MG63 (cell line): ENCODE results near the gene TRPC4AP. TPM values are rescaled to one million over a fixed set of nuclear protein-coding genes. Genes with fewer than 3 reads are reported as not detected.
A peak's percentile ranks its signal among the peaks of the same experiment; 100 is the strongest.

Experiments
- DNase-seq: peaks from one replicate; pipeline ENCODE4 v3.0.0-alpha.2; 2020
- H3K27me3 ChIP-seq: fragments of 250-450 bp; sonication (Bioruptor Pico); 2 replicates; pipeline ENCODE4 v1.5.1; 2020; ENCODE audit warnings: mild to moderate bottlenecking, moderate library complexity
- H3K36me3 ChIP-seq: fragments of 250-450 bp; sonication (Bioruptor Pico); 2 replicates; pipeline ENCODE4 v1.5.1; 2020; ENCODE audit warnings: mild to moderate bottlenecking, moderate library complexity
- H3K4me3 ChIP-seq: fragments of 250-450 bp; sonication (Bioruptor Pico); 2 replicates; pipeline ENCODE4 v1.5.1; 2020; ENCODE audit warnings: mild to moderate bottlenecking, moderate library complexity
- H3K9me3 ChIP-seq: fragments of 250-450 bp; sonication (Bioruptor Pico); 2 replicates; pipeline ENCODE4 v1.5.1; 2020; ENCODE audit warnings: mild to moderate bottlenecking, moderate library complexity
- total RNA-seq: library from RNA; depleted of rRNA; stranded (reverse); fragments of >200 nt; shearing (Covaris generic); gene quantifications from 2 replicates; pipeline ENCODE4 v1.2.3, GENCODE V29; 2014; ENCODE audit warnings: low replicate concordance

The TRPC4AP gene
- total RNA-seq, 1 experiment from 2014 or later: 97.7 TPM

DNA sequence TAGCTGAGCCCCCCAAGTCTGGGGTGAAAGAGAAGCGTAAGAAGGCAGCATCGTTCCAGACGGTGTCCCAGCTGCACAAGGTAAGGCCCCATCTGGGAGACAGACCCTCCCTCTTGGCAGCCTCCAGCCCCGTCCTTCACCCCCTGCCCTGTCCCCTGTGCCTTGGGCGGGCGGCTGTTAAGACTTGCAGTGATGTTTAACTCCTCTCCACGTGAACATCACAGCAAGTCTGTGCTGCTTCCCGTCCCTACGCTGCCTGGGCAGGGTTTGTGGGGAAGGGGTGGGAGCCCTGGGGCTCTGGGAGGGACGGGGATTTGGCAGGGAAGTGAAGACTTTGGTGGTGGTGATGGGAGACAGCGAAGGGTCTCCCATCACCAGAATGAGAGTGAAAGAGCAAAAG lies 102.4 kb downstream of the TRPC4AP start:
- Histone ChIP-seq H3K27me3 (no peaks in the 10 kb centered on the region), H3K9me3 (no peaks in the 10 kb centered on the region), H3K4me3 (no peak overlapping the region), H3K36me3 (peaks cover 15% of the 10 kb centered on the region)
- no peak for DNase-seq

DNA sequence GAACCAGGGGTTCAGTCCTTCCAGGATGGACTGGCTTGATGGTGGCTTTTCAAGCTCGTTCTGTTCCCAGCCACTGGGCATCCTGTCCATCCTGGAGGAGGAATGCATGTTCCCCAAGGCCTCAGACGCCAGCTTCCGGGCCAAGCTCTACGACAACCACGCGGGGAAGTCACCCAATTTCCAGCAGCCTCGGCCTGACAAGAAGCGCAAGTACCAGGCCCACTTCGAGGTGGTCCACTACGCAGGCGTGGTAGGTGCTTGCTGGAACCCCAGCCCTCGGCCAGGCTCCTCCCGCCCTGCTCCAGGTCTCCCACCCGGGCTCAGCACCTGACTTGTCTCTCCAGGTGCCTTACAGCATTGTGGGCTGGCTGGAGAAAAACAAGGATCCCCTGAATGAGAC lies 102.9 kb downstream of the TRPC4AP start:
- Histone ChIP-seq H3K9me3 (no peaks in the 10 kb centered on the region), H3K36me3 (peaks cover 13% of the 10 kb centered on the region), H3K27me3 (no peaks in the 10 kb centered on the region), H3K4me3 (no peak overlapping the region)
- no peak for DNase-seq

GRCh38 chr20:34989118-34989517 lies 103.5 kb downstream of the TRPC4AP start:
- Histone ChIP-seq H3K27me3 (no peaks in the 10 kb centered on the region), H3K4me3 (no peak overlapping the region), H3K9me3 (no peaks in the 10 kb centered on the region), H3K36me3 (peaks cover 11% of the 10 kb centered on the region)
- DNase-seq: no peak

DNA sequence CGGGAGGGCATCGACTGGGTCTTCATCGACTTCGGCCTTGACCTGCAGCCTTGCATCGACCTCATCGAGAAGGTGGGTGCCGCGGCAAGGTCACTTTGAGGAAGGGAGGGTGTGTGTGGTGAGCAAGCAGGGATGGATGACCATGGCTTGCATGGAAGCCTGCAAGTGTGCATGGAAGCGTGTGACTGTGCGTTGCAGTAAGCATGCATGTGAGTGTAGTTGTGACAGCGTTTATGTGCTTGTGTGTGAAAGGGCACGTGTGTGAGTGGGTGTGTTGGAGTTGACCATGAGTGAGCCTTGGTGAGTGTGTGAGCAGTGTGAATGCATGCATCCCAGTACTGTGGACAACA lies 104.4 kb downstream of the TRPC4AP start:
- no peak overlapping the region for H3K4me3 ChIP-seq
- no peak for DNase-seq

DNA sequence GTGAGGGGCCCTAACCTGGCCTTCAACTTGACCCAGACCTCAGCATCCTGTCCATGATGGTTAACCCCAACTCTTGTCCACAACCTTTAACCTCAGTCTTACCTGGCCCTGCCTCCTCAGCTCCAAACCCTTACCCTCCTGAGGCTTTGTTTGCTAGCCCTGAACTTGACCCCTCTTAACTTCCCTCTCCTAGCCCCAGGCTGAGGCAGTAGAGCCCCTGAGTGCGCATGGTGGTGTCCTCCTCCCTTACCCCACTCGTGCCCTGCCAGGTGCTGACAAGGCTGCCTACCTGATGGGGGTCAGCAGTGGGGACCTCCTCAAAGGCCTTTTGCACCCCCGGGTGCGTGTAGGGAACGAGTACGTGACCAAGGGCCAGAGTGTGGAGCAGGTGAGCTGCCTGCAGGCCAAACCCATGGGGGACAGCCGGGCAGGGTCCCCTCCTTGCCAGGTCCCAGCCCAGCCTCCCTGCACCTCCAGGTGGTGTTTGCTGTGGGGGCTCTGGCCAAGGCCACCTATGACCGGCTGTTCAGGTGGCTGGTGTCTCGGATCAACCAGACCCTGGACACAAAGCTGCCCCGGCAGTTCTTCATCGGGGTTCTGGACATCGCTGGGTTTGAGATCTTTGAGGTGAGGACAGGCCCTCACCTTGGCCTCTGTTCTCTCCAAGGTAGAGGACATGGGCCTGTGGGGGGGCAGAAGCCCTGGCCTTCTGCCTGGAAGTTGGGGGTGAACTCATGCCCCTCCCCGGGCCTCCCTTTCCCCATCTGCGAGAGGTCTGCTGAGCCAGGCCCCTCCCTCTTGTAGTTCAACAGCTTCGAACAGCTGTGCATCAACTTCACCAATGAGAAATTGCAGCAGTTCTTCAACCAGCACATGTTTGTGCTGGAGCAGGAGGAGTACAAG lies 105.1 kb downstream of the TRPC4AP start:
- DNase-seq: no peak
- Histone ChIP-seq H3K9me3 (no peaks in the 10 kb centered on the region), H3K4me3 (no peak overlapping the region), H3K36me3 (no peaks in the 10 kb centered on the region; the same call in none of the 2 replicates), H3K27me3 (no peaks in the 10 kb centered on the region)

More for the DNA sequence above, 104.4 kb downstream of the TRPC4AP start:
- Histone ChIP-seq H3K27me3 (no peaks in the 10 kb centered on the region), H3K9me3 (no peaks in the 10 kb centered on the region), H3K36me3 (peaks cover 3% of the 10 kb centered on the region)

DNA sequence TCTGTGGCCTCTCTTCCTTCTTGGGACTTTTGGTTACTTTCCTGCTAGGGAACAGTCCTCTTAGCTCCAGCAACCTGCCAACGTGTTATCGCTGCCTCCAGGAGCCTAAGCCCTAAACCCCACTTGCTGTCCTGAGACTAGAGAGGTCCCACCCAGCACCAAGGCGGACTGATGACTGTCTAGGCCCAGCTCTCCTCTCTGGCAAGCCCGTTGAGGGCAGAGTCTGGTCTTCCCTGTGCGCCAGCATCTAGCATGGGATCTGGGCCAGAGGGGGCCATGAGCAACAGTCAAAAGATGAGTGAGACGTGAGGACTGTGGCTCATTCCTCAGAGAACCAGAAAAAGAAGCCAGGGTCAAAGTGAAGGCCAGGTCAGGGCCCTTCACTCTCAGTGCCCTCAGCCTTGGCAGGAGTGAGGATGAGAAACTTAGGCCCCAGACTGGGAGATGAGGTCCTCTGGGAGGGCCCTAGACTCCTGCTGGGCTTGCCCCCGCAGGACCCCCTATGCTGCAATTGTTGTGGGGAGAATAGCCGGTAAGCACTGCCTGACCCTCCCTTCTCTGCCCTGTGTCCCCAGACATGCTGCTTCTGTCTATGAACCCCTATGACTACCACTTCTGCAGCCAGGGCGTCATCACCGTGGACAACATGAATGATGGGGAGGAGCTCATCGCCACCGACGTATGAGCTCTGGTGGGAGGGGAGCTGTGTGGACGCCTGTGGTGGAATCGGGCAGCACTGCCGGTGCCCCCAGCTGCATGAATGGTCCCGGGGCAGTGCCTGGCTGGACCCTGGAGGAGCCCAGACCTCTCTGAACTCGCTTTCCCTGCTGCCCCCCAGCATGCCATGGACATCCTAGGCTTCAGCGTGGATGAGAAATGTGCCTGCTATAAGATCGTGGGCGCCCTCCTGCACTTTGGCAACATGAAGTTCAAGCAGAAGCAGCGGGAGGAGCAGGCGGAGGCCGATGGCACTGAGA lies 106.0 kb downstream of the TRPC4AP start:
- H3K36me3 ChIP-seq: no peaks in the 10 kb centered on the region; the same call in none of the 2 replicates
- H3K4me3 ChIP-seq: no peak overlapping the region
- DNase-seq: no peak
- H3K9me3 ChIP-seq: no peaks in the 10 kb centered on the region
- no peaks in the 10 kb centered on the region for H3K27me3 ChIP-seq

DNA sequence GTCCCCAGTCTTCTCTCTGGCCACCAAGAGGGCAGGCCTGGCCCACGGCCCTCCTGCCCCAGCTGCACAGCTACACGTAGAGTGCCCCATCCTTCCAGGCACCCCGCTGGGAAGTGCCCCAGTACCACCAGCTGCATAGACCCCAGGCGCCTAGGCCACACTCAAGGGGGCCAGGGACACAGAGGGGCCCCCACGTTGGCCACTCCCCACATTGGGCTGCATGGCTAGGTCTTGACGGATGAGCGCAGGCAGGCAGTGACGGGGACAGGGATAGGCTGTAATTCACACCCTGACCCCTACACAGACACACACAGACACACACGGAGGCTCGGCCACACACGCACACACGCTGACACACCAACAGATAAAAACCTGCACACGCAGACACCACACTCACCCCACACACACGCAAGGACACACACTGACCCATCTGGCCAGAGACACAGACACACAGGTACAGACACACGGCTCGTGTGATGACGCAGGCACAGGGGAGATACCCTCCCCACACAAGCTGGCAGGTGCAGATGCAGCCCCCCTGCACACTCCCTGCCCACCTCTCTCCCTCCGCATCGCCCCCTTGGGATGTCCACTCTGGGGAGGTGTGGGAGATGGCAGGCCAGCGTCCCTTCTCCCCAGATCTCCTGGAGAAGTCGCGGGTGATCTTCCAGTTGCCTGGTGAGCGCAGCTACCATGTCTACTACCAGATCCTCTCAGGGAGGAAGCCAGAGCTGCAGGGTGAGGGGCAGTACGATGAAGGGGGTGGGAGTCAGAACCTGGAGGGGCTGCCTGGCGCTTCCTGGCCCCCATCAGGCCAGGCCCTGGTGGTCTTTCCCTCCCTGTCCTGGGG lies 106.9 kb downstream of the TRPC4AP start:
- DNase-seq: no peak
- Histone ChIP-seq H3K4me3 (no peak overlapping the region), H3K36me3 (no peaks in the 10 kb centered on the region; the same call in 1 of the 2 replicates)

DNA sequence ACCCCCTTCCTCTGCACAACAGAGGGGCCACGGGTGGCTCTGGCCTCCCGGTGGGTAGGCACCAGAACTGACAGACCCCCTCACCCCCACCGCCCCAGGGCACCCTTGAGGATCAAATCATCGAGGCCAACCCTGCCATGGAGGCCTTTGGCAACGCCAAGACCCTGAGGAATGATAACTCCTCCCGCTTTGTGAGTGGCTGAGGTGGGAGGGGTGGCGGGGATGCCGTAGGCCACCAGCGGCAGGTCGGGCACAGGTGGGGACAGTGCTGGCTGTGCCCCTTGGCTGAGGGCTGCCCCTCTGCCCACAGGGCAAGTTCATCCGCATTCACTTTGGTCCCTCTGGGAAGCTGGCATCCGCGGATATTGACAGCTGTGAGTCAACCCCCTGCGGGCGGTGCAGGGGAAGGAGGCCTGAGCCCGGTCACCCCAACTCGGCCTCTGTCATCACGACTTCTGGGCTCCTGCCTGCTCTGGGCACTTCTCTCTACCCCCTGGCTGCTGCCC lies 107.8 kb downstream of the TRPC4AP start:
- Histone ChIP-seq H3K27me3 (no peaks in the 10 kb centered on the region), H3K36me3 (no peaks in the 10 kb centered on the region; the same call in 1 of the 2 replicates), H3K9me3 (no peaks in the 10 kb centered on the region), H3K4me3 (no peak overlapping the region)
- DNase-seq: peak; percentile 40

More for the DNA sequence above, 106.9 kb downstream of the TRPC4AP start:
- H3K27me3 ChIP-seq: no peaks in the 10 kb centered on the region
- no peaks in the 10 kb centered on the region for H3K9me3 ChIP-seq

- Histone ChIP-seq H3K27me3 (no peaks in the 10 kb centered on the region), H3K9me3 (no peaks in the 10 kb centered on the region), H3K4me3 (no peak overlapping the region), H3K36me3 (no peaks in the 10 kb centered on the region; the same call in 1 of the 2 replicates)
- DNase-seq: no peak
Measured at GRCh38 chr20:34983995-34984735, 108.4 kb downstream of the TRPC4AP start.

DNA sequence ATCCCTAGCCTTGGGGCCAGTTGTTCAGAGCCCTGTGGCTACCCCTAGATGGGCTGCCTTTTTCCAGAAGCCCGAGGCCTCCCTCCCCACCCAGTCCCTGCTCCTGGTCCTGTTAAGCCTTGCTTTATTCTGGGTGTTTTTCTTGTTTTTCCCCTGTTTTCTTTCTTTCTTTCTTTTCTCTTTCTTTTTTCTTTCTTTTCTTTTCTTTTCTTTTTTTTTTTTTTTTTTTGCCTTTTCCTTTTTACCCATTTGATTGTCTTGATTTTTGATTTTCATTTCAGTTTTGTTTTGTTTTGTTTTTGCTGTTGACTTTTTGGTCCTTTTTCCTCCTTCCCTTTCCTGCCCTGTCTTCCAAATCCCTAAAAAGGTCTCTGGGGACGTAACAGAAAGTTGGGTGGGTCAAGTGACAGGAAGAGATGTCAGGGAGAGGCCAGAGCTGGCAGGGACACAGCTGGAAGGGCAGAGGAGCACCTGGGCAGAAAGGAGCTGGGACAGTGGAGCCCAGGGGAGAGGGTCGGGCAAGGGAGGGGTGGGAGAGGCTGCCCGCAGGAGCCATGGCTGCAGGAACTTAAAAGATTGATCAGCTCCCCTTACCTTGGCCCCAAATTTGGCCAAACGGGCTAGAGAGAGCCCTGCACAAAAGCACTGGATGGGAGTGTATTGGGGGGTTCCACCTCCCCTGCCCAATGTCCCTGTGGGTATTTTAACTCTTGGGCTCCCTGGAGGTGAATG lies 109.4 kb downstream of the TRPC4AP start:
- Histone ChIP-seq H3K4me3 (no peak overlapping the region), H3K36me3 (no peaks in the 10 kb centered on the region), H3K9me3 (no peaks in the 10 kb centered on the region), H3K27me3 (no peaks in the 10 kb centered on the region)
- DNase-seq: no peak

- Histone ChIP-seq H3K4me3 (no peak overlapping the region), H3K36me3 (no peaks in the 10 kb centered on the region), H3K27me3 (no peaks in the 10 kb centered on the region), H3K9me3 (no peaks in the 10 kb centered on the region)
- no peak for DNase-seq
Measured at GRCh38 chr20:34982270-34983088, 110.1 kb downstream of the TRPC4AP start.

DNA sequence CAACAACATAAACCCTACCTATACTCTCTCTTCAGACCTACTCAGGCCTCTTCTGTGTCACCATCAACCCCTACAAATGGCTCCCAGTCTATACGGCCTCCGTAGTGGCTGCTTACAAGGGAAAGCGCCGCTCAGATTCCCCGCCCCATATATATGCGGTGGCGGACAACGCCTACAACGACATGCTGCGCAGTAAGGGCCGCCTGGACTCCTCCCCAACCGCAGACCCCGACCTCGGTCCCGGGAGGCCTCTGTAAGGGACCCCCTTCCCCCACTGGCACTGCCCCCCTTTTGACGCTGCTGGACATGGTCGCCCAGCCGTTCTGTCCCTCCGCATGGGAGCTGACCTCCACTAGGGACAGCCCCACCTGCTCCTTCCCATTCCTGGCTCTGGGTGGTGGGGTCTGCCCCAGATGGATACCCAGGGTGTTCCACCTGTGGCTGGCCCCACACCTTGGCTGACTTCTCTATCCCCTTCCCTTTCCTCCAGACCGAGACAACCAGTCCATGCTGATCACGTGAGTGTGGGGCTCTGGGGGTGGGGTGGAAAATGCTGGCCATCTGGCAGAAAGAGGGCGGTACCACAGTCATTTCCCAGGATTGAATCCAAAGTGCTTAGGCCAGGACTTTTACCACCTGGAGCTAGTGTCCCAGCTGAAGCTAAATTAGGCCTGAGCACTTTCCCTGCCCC lies 111.9 kb downstream of the TRPC4AP start:
- Histone ChIP-seq H3K9me3 (no peaks in the 10 kb centered on the region), H3K36me3 (no peaks in the 10 kb centered on the region), H3K4me3 (no peak overlapping the region), H3K27me3 (no peaks in the 10 kb centered on the region; the same call in 1 of the 2 replicates)
- no peak for DNase-seq

DNA sequence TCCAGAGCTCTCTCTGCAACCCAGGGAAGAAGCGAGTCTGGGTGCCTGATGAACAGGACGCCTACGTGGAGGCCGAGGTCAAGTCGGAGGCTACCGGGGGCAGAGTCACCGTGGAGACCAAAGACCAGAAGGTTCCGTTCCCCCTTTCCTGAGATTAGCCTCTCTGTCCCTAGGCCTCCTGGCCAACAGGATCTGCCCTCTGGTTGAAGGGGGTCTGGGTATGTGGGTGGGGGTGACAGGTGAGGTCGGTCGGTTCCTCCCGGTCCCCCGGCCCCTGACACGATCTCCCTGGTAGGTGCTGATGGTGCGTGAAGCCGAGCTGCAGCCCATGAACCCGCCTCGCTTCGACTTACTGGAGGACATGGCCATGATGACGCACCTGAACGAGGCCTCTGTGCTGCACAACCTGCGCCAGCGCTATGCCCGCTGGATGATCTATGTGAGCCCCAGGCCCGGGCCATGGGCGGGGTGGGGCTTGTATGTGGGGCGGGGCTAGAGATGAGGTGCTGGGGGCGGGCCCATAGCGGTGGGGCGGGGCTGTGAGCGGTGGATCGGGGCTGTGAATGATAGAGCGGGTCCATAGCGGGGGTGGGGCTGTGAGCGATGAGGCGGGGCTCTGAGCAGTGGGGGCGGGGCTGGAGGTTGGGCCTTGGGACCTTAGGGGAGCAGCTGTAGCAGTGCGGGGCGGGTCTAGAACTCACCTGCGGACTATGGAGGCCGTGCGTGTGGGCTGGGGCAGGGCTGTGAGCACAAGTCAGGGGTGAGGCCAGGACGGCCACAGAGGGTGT lies 113.0 kb downstream of the TRPC4AP start:
- no peak for DNase-seq
- H3K36me3 ChIP-seq: no peaks in the 10 kb centered on the region
- no peak overlapping the region for H3K4me3 ChIP-seq
- no peaks in the 10 kb centered on the region for H3K9me3 ChIP-seq
- H3K27me3 ChIP-seq: peaks cover 7% of the 10 kb centered on the region
